BLaER1 treated with 17β-estradiol and CSF1 and Interleukin-3, amounts not matched to agents 10 nM and 100 nM (cell line): ENCODE results near the gene MS4A8.
"Not testable (repeated sequence)": the region's sequence is repeated elsewhere in the genome, so short reads cannot be mapped to it uniquely, and the experiment has no call there.

Experiments used
- H3K27ac ChIP-seq, 11 experiments: shearing (Covaris generic); formaldehyde crosslinking; 2 replicates each; pipeline ENCODE4 v1.8.1; 2022
- H3K27me3 ChIP-seq, 11 experiments: shearing (Covaris generic); formaldehyde crosslinking; 2 replicates each; pipeline ENCODE4 v1.8.1; 2022
- H3K36me3 ChIP-seq, 11 experiments: shearing (Covaris generic); formaldehyde crosslinking; 2 replicates each; pipeline ENCODE4 v1.8.1; 2022
- H3K4me1 ChIP-seq, 10 experiments: shearing (Covaris generic); formaldehyde crosslinking; 2 replicates each; pipeline ENCODE4 v1.8.1; 2022
- H3K4me2 ChIP-seq, 11 experiments: shearing (Covaris generic); formaldehyde crosslinking; 2 replicates each; pipeline ENCODE4 v1.8.1; 2022
- H3K4me3 ChIP-seq, 10 experiments: shearing (Covaris generic); formaldehyde crosslinking; 2 replicates each; pipeline ENCODE4 v1.8.1; 2022
- H3K9ac ChIP-seq, 11 experiments: shearing (Covaris generic); formaldehyde crosslinking; 2 replicates each; pipeline ENCODE4 v1.8.1; 2022
- H3K9me3 ChIP-seq, 11 experiments: shearing (Covaris generic); formaldehyde crosslinking; replicated peaks in 1 of 11; 2 replicates each; pipeline ENCODE4 v1.8.1; 2022
- H4K20me1 ChIP-seq, 11 experiments: shearing (Covaris generic); formaldehyde crosslinking; 2 replicates each; pipeline ENCODE4 v1.8.1; 2022
- Cebpa-rat ChIP-seq, 11 experiments: shearing (Covaris generic); IDR thresholded peaks; 2 replicates each; pipeline ENCODE4 v1.8.1; 2022

MS4A8 gene

DNA sequence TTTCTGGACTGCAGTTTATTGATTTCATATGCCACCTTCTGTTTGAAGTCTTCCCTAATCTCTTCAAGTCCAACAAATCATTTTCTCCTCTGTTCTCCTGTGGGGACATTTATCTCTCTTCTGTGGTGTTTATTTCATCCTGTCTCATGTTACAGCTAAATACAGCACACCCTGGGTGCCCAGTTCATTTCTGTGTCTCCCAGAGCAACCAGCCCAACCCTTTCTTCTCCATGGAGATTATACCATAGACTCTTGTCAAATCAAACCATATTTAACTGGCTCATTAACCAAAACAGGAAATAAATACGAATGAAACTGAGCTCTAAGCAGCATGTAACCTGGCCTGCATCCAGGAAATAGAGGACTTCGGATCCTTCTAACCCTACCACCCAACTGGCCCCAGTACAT is at the start of gene MS4A8:
TSS of gene MS4A8 (plus strand) at position 329 of the 408 bp plus-strand sequence. CDS start 1,249 bp downstream, outside the sequence.
- Histone ChIP-seq H3K4me1 (peaks cover 0 to 10% (median 7%) of the 10 kb centered on the region in 10 experiments; a peak in 8 of 20 replicates), H3K4me3 (no peak within 1 kb of the TSS), H3K9me3 (peaks cover 7 to 21% (median 15%) of the 10 kb centered on the region in 11 experiments; a peak in 21 of 22 replicates), H3K36me3 (no peaks in the 10 kb centered on the region), H4K20me1 (no peaks in the 10 kb centered on the region), H3K27me3 (no peaks in the 10 kb centered on the region), H3K4me2 (peak within 1 kb of the TSS in 5 of 11 experiments; percentile 14 to 41 (median 20); a peak in 8 of 22 replicates), H3K27ac (no peak within 1 kb of the TSS), H3K9ac (no peak within 1 kb of the TSS)
- no peak for TF ChIP-seq Cebpa-rat (IDR thresholded peaks at IDR 0.05)

GRCh38 chr11:60657888-60658287 is 41.5 kb upstream of the MS4A8 start:
- H3K9ac ChIP-seq, result no peak overlapping the region
- no peak overlapping the region for H3K4me2 ChIP-seq
- no peaks in the 10 kb centered on the region for H4K20me1 ChIP-seq
- no peak overlapping the region for H3K27ac ChIP-seq
- no peak for TF ChIP-seq Cebpa-rat (IDR thresholded peaks at IDR 0.05)
- H3K9me3 ChIP-seq, result peaks cover 0 to 7% (median 0%) of the 10 kb centered on the region in 11 experiments; a peak in 1 of 22 replicates
- no peaks in the 10 kb centered on the region for H3K4me1 ChIP-seq
- no peaks in the 10 kb centered on the region for H3K27me3 ChIP-seq
- no peaks in the 10 kb centered on the region for H3K36me3 ChIP-seq
- H3K4me3 ChIP-seq, result no peak overlapping the region

DNA sequence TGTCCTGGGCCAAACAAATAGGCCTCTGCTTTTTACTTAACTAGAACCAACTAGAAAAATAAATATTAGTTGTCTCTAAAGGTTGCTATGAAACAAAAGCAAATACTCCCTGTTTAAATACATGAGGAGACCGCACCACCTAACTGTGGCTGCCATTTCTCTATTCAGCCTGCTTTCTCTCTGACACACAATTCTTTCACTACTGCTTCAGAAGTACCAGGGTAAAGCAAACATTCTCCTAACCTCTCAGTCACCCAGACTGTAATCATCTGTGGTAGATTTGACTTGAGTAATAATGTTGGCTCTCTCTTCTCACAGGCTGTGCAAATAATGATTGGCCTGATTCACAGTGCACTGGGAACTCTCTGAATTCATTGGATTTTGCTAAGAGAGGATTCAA is 41.0 kb upstream of the MS4A8 start:
- Histone ChIP-seq H4K20me1 (no peaks in the 10 kb centered on the region), H3K9ac (no peak overlapping the region), H3K4me3 (no peak overlapping the region), H3K36me3 (no peaks in the 10 kb centered on the region), H3K4me2 (no peak overlapping the region), H3K9me3 (0 out of 22 replicates have a peak, but pooled peaks cover 0 to 2% (median 0%) of the 10 kb centered on the region in 11 experiments), H3K4me1 (no peaks in the 10 kb centered on the region), H3K27ac (no peak overlapping the region), H3K27me3 (no peaks in the 10 kb centered on the region)
- no peak for TF ChIP-seq Cebpa-rat (IDR thresholded peaks at IDR 0.05)

- Histone ChIP-seq H3K9ac (no peak overlapping the region), H4K20me1 (no peaks in the 10 kb centered on the region), H3K4me2 (no peak overlapping the region), H3K27ac (no peak overlapping the region), H3K4me1 (no peaks in the 10 kb centered on the region), H3K27me3 (no peaks in the 10 kb centered on the region), H3K4me3 (no peak overlapping the region), H3K9me3 (peaks cover 30 to 39% (median 36%) of the 10 kb centered on the region in 11 experiments), H3K36me3 (no peaks in the 10 kb centered on the region)
- TF ChIP-seq Cebpa-rat (IDR thresholded peaks at IDR 0.05), result no peak
These were observed 27.2 kb upstream of the MS4A8 start for GRCh38 chr11:60672255-60672654.

GRCh38 chr11:60678231-60678630 is 21.2 kb upstream of the MS4A8 start:
- H3K4me3 ChIP-seq, result peak overlapping the region in 5 of 10 experiments; percentile 10 to 35 (median 17); a peak in 4 of 20 replicates
- not testable (repeated sequence) for H3K36me3 ChIP-seq, H3K27ac ChIP-seq, H4K20me1 ChIP-seq, H3K4me1 ChIP-seq, H3K27me3 ChIP-seq, H3K4me2 ChIP-seq, H3K9ac ChIP-seq
- peaks cover 48 to 76% (median 66%) of the 10 kb centered on the region in 11 experiments for H3K9me3 ChIP-seq

DNA sequence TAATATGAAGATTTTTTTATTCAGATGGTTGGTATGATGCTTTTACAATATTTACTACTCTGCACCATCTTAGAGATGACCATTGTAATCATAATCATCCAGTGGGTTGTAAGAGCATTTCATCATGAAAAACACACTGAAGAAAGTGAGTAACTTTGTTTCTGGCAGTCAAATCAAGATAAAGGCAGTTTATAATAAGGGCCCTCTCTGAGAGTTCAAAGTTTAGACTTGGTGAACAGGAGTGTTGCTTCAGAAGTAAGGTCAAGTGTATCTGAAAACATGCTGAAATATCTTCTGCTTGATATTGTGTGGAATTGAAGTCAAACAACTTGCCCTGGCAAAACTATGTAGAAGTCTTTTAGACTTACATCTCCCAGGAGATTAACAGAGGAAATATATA is 19.5 kb upstream of the MS4A8 start:
- Histone ChIP-seq H3K4me1 (peaks cover 8 to 12% (median 11%) of the 10 kb centered on the region in 10 experiments; a peak in 14 of 20 replicates), H3K9ac (no peak overlapping the region), H3K9me3 (peaks cover 52 to 72% (median 63%) of the 10 kb centered on the region in 11 experiments)

DNA sequence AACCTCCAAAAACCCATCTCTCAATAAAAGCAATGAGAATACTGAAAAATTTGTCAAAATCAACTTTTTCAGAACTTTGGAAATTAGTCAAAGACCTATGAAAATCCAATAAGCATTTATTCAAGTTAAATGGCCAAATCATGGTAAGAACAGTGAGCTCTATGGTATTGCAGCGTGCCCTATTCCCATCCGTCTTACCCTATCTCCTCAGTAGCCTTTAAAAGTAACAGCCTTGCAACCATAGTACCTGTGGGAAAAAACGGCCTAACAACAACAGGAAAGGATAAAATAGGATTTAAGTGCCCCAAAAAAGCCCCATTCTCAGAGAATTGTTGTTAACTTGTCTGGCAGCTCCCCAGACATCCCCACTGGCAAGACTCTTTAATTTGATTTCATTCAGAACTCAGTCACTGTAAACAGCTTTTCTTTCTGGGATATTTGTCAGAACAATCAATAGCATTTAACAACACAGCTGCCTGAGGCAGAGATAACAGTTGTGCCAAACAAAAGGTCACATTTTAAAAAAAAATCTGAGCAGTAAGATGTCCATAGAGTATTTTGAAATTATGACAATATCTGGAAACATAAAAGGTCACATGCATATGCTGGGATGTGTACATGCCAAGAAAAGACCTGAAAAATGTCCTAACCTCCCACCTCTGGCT is 18.8 kb upstream of the MS4A8 start:
- Histone ChIP-seq H3K9ac (no peak overlapping the region), H3K4me1 (peaks cover 8 to 12% (median 11%) of the 10 kb centered on the region in 10 experiments; a peak in 14 of 20 replicates), H3K27me3 (no peaks in the 10 kb centered on the region), H3K36me3 (peaks cover 0 to 9% (median 6%) of the 10 kb centered on the region in 11 experiments; a peak in 3 of 22 replicates), H3K4me2 (no peak overlapping the region), H3K9me3 (peaks cover 52 to 72% (median 63%) of the 10 kb centered on the region in 11 experiments), H4K20me1 (no peaks in the 10 kb centered on the region), H3K27ac (no peak overlapping the region), H3K4me3 (no peak overlapping the region)
- no peak for TF ChIP-seq Cebpa-rat (IDR thresholded peaks at IDR 0.05)

More for the DNA sequence above, 19.5 kb upstream of the MS4A8 start:
- no peaks in the 10 kb centered on the region for H4K20me1 ChIP-seq
- no peak overlapping the region for H3K4me2 ChIP-seq
- H3K4me3 ChIP-seq, result no peak overlapping the region
- no peak overlapping the region for H3K27ac ChIP-seq
- no peak for TF ChIP-seq Cebpa-rat (IDR thresholded peaks at IDR 0.05)
- H3K27me3 ChIP-seq, result no peaks in the 10 kb centered on the region
- H3K36me3 ChIP-seq, result peaks cover 0 to 9% (median 6%) of the 10 kb centered on the region in 11 experiments; a peak in 3 of 22 replicates

DNA sequence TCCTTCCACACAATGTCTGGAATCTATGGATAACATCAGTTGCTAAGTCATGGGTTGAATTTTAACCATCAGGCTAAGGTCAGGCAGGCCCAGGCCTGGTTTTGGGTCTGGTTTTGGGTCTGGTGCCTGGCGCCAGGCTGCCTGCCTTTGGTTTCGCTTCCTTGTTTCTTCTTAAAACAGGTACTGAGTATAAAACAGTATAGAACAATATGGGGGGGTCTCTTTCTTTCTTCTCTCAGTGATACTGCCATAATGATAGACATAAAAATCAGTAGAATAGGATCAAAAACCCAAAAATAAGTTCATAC is 14.9 kb upstream of the MS4A8 start:
- H4K20me1 ChIP-seq, H3K27me3 ChIP-seq, H3K36me3 ChIP-seq, H3K9ac ChIP-seq: not testable (repeated sequence)
- Histone ChIP-seq H3K4me3 (peak overlapping the region in 4 of 10 experiments; percentile 18 to 39 (median 22); a peak in 1 of 20 replicates), H3K4me2 (peak overlapping the region; percentile 19 to 68 (median 51); a peak in 20 of 22 replicates), H3K27ac (peak overlapping the region in 2 of 11 experiments; percentile 23 to 26; a peak in 2 of 22 replicates), H3K9me3 (peaks cover 22 to 40% (median 29%) of the 10 kb centered on the region in 11 experiments), H3K4me1 (peaks cover 8 to 12% (median 11%) of the 10 kb centered on the region in 10 experiments; a peak in 14 of 20 replicates)

DNA sequence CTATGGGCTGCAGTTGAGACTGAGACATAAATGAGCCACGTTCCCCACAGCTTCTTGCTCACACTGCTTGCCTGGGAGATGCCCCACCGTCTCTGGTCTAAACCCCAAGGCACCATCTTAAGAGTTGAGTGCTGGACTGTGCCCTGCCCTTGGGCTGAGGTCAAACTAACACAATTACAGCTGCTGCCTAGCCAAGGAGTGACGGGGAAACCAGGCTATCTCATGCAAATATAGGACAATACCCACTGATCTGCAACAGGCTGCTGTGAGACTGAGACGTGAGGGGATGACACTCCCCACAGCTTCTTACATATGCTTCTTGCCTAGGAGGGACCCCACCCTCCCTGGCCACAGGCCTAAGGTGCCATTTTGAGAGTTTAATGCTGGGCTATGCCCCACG is 7.8 kb upstream of the MS4A8 start:
- Histone ChIP-seq H3K4me1 (no peaks in the 10 kb centered on the region), H3K27me3 (no peaks in the 10 kb centered on the region), H3K4me2 (no peak overlapping the region), H3K36me3 (no peaks in the 10 kb centered on the region), H3K4me3 (no peak overlapping the region), H3K27ac (no peak overlapping the region), H3K9ac (no peak overlapping the region), H3K9me3 (peaks cover 20 to 42% (median 34%) of the 10 kb centered on the region in 11 experiments), H4K20me1 (no peaks in the 10 kb centered on the region)
- TF ChIP-seq Cebpa-rat (IDR thresholded peaks at IDR 0.05), result no peak
